GM21717 (cell line): ENCODE results near the gene LRRC7.

Source experiments
- ATAC-seq: cut with Tn5 transposase; IDR thresholded peaks from one replicate; pipeline ENCODE4 v1.9.1; 2021; ENCODE audit warnings: mild to moderate bottlenecking, moderate library complexity; ENCODE audit not compliant: unreplicated experiment

The LRRC7 gene

DNA sequence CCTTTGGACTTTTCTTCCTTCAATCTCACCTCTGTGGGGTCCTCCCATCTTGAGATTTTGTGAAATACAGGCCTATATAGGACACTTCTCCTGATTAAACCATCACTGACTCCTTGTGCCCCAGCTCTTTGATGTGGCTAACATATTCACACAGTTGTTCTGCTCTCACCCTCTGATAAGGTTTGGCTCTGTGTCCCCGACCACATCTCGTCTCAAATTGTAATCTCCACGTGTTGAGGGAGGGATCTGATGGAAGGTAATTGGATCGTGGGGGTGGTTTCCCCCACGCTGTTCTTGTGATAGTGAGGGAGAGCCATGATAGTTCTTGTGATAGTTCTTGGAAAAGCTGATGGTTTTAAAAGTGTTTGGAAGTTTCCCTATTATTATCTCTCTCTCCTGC is 19.7 kb downstream of the LRRC7 start:
- ATAC-seq: no peak

DNA sequence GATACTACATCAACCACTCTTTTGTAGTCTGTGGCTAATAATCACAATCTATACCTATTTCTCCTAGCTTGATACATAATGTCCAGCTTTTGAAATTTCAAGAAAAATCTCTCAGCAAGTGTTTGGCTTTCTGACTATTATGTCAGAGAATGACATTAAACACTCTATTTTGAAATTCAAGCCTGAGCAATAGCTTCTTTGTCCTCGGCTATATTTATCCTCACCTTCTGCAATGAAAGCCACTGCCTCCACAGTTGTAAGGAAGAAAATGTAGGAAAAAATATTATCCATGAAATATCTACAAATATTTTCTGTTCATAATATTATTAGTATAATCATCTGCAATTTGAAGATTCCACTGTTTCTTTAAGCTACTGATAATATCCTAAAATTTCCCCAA is 22.1 kb downstream of the LRRC7 start:
- ATAC-seq: no peak

DNA sequence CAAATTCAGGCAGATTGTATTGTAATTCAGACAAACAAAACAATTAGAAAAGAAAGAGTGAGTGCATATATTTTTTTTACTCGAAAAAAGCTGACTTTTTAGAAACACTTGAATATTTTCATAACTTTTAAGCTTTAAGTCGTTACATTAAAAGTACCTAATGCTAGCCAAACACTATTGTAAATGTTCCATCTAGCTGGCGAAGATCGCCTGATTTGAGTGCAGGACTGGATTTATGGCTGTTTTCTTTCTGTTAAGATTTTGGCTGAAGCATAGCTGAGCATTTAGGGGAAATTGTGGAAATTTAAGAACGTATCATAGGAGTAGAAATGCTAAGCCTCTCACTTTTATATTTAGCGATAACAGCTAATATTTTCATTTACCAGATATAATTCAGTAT is 24.6 kb downstream of the LRRC7 start:
- no peak for ATAC-seq

DNA sequence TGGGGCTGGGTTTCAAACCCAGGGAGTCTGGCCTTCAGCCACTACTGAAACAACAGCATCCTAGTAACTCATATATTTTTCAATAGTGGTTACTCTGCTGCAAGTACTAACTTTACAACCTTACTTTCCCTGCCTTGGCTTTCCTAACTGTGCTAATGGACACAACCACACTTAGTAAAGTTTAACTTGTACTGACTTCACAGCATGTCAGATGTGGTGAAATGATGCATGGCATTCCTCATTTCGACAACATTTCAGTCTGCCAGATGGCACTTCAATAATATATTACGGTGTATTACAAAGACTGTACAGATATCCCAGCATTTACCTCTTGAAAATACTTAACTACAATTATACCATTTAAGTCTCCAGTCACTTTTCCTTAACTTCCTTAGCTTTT is 27.8 kb downstream of the LRRC7 start:
- no peak for ATAC-seq

DNA sequence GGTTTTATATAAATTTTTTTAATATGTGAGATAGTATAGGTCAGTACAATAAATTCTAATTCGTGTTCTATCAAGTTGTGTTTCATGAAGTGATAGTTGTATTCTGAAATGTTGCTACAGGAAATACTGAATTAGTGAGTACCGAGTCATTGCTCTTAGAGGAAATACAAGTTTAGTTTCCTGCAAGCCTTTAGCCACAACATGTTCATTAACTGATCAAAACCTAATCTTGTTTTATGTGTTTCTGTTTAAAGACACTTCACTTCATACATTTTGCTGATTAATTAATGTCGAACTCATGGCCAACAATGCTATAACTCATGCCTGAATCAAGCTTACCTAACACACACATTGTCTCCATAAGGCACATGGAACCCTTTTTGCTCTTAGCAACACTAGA is 43.6 kb downstream of the LRRC7 start:
- no peak for ATAC-seq

DNA sequence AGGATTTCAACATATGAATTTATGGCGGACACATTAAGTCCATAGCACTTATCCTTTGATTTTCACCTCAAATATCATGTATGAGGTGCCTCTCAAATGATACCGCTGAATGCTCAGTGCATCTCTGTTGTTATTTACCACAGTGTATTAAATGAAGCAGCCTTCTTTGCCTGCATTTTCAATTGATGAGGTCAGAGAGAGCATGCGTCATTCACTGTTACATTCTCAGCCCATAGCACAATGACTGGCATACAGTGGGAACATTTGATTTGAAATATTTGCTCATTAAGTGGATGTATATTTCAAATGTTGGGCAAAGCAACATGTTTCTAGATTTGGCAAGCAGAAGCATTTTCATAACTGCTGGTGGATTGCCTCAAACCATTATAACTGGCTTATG is 45.7 kb downstream of the LRRC7 start:
- ATAC-seq: no peak

DNA sequence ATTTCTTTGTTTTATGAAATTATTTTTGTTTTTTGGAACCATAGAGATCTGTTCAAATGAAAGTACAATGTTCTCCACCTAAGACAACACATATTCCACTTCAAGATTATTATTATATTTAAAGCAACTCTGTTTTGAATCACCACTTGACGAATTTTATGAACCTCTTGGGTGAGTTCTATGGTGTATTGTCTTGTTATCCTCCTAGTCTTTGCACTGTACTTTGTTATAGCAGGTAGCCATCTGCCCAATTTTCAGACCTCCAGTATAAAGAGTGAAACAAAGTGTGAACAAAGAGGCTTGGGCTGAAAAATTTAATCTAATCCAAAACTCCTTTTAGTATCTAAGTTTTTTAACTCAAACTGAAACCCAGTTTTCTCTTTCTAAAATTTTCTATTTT is 71.0 kb downstream of the LRRC7 start:
- ATAC-seq: no peak

DNA sequence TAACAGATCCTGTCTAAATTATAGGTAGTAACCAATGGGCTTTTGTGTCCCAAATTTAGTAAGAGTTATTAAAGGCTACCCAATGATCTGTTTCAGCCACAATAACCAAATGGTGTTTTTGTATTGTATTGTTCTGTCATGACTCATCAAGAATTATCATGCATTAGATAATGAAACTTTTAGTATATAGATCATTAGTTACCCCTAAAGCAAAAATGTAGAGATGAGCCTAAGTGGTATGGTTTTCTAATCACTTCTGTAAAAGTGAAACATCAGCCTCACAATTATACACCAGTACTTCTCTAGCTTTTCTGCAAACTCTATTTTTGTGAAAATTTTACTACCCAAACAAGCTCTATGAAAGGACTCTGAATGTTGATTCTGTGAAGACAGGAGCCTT is 71.4 kb downstream of the LRRC7 start:
- no peak for ATAC-seq

DNA sequence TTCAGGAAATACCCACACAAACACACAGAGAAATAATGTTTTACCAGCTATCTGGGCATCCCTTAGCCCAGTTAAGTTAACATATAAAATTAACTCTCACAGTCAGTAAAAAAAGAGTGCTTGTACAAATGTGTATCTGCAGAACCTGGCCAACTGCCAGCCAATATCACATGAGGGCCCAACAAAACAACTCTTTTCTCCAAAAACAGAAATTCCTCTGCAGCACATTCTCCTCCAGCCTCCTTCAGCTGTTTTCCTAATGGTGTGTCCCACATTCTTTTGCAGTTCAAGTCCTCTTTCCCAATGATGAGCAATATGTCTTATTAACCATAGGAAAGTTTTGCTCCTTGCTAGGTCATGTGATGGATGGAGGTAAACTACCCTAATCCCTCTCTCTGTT is 75.5 kb downstream of the LRRC7 start:
- ATAC-seq: no peak

DNA sequence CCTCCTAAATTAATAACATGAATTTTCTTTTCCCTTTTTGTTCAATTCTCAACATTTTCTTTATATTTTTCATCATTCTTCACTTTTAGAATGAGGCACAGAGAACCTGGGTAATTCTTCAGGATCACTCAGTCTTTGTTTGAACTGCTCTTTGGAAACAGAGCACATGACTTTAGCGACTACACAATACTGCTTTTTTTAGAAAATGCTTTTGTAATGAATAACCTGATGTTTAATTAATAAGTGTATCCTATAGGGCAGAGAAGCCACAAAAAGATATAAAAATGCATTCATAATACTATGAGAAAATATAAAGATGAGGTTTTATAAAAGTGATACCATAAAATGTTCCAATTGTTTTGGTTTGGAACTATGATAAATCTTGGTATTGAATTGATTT is 77.8 kb downstream of the LRRC7 start:
- no peak for ATAC-seq

DNA sequence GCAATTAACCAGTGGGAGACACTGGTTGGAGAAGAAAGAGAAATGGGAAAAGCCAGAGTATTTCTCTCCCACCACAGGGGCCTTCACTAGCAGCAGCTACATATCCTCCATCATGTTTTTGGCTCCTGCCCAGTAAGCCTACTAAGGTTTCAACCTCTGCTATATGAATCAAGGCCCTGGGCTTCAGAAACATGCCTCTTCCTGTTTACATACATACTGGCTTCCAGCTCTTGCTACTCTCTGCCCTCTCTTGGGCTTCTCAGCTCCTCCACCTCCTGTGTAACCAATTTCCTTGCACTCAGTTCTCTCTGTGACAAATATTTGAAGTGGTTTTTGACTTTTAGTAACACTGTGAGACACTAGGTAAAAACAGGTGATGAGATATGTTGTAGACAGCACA is 80.8 kb downstream of the LRRC7 start:
- ATAC-seq: no peak

DNA sequence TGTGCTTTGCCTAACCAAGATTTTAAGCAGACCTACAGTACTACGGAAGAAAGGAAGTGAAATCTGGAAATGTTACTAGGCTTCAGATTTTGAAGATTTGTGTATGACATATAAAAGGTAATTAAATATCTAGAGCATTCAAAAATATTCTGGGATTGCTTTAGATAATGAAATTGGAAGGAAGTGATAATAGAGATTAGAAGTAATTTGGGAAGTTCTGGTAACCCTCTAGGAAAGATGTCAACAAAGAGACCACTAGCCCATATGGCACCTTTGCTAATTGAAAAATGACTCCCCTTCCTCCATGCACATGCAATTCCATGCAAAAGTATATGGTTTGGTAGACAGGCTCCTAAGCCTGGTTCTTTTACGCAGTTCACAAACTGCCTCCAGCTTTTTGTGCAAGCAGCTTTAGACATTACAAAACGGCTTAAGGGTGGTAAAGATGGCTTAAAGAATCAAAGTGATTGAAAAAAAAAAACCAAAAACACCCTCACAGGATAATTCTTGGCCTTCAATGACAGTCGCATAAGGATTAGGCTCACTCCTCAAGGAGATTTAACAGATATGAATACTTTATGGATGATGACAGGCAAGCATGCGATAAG is 81.8 kb downstream of the LRRC7 start:
- no peak for ATAC-seq

DNA sequence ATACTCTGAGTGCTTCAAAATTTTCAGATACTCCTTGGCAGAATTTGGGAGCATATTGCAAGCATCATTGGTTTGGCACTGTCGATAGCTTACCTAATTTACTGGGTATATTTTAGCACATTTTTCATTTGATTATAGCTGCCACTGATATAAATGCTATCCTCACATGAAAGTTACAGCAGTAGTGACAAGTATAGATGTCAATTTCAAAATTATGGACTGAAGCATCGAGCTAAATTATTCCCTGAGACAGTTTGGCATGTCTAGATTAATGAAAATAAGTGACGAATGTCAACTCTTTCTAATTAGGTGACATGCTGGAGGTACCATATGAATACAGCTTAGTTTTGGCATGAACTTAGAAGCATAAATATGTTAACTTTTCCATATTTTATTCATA is 83.1 kb downstream of the LRRC7 start:
- ATAC-seq: no peak

DNA sequence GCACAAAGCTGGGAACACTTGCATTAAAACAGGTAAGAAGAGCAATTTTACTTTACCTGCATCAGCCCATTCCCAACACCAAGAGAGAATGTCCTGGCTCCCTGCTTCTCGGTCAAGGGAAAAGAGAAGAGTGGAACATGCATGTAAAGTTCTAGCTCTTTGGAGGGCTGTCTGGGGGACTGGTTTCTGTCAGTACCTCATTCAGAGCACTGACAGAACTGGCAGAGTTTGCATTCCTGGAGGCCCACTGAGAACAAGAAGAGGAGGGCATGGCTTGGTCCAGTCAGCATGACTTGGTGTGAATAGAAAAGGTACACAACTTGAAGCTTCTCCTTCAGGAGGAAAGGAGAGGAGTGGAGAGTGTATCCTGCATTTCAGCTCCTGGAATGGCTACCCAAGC is 83.9 kb downstream of the LRRC7 start:
- ATAC-seq: no peak

DNA sequence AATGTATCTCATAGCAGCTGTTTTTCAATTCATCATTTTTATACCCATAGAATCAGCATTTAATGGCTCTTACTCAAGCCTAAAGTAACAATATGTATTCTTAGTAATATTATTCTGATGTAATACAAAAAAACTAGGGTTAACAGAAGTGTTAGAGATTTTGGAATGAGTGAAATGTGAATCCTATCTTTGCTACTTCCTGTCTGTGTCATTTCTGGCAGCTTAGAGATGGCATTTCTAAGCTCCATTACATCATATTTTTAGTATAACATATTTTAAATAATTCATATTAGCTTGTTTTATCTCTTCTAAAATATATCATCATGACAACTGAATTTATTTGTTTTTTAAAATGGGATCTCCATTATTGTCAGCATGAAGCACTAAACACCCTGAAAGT is 90.2 kb downstream of the LRRC7 start:
- no peak for ATAC-seq

DNA sequence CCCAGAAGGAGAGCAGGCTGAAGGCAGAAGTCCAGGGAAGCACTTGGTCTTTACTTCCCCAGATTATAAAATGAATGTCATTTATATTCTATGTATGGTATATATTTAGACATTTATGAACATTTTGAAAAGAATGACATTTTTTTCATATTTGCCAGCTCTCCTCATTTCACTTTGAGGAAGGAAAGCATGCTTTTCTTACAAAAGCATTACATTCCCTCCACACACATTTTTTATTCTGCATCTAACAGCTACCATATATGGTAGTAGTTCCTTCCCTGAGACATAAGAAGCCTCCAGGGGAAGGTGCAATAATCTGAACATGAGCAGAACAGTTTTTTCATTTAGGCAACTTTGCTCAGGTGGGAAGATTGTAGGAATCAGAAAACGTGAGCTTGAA is 94.0 kb downstream of the LRRC7 start:
- no peak for ATAC-seq

DNA sequence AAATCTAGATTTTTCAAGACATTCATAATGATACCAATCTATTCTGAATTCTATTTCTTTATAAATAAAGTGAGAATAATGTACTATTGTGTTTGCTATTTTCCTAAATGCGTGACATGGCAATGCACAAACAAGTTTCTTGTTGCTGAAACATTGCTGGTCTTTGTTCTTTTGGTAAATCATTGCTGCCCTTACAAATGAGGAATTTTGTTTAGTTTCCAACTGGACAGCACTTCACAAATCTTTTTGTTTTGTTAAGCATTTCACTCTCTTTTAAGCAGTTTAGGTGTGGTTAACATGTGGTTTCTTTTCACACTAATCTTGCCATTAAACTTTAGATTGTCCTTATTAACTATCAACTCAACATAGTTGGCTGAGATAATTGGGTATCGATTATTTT is 94.6 kb downstream of the LRRC7 start:
- no peak for ATAC-seq

DNA sequence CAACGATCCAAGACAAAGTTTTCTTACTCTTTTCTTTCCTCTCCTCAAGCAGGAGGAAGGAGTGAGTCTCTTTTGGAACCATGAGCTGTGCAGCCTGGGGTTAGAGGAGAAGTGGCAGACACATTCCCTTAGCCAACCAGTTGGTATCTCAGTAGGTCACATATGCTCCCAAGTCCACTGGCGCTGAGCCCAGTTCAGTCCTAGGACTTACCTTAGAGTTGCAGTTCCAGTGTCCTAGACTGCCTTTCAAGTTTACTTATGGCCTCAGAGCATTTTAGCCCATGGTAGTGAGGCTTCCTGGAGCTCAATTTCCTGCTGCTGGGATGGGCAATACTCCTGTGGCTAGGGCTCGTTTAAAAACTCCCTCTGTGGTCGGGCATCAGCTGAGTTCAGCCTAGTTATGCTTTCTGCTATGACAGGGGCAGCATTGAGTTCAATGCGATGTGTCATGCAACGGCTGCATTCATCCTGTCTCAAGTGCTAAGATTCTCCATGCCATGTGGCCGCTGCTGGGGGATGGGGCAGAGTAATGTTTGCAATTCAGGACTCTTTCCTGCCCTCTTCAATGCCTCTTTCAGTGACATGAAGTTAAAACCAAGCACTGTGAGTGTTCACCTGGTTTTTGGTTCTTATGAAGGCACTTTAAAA is 103.8 kb downstream of the LRRC7 start:
- ATAC-seq: no peak

DNA sequence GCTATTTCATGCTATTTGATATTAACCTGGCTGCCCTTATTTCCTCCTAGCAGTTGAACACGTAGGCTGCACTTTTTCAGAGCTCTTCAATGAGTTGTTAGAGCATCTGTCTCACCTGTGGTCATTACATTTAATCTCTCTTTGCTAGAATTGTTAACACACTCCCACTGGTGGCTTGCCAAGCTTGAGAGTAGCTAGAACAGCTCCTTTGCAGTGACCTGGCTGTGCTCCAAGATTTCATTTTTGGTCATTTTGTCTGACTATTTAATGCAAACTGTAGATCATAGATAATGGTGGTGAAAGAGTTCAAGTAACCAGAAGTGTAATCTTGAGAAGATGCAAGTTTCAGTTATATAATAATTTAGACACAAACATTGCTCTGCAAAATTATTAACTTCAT is 105.6 kb downstream of the LRRC7 start:
- ATAC-seq: no peak

DNA sequence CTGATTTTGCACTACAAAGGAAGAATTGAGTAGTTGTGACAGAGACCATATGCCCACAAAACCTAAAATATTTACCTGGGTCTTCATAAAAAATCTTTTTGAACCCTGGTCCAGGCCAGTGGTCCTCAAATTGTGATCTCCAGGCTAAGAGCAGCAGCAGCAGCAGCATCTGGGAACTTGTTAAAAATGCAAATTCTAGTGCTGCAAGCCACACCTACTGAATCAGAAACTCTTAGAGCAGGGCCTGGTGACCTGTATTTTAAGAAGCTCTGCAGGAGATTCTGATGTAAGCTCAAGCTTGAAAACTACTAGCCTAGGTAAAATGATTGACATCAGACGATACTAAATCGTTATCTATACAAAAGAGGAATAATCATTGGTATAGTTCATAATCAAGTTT is 112.2 kb downstream of the LRRC7 start:
- no peak for ATAC-seq

DNA sequence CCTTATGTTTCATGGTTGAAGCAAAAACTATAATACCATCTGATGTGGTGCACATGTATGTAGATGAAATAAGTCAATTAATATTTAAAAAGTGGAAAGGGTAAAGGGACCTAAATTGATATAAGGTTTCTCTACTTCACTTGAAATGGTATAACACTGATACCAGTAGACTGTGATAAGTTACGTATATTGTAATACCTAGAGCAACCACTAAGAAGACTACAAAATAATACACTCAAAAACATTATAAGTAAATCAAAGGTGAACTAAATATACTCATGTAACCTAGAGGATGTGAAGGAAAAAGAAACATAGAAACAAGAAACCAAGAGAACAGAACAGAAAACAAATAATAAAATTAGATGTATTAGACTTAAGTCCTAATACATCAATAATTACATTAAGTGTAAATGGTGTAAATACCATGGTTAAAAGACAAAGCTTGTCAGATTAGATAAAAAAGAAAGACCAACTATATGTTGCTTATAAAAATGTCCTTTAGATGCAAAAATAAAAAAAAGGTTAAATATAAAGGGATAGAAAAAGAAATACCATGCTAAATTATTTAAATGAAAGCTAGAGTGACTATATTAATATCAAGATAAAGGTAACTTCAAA is 118.8 kb downstream of the LRRC7 start:
- no peak for ATAC-seq

DNA sequence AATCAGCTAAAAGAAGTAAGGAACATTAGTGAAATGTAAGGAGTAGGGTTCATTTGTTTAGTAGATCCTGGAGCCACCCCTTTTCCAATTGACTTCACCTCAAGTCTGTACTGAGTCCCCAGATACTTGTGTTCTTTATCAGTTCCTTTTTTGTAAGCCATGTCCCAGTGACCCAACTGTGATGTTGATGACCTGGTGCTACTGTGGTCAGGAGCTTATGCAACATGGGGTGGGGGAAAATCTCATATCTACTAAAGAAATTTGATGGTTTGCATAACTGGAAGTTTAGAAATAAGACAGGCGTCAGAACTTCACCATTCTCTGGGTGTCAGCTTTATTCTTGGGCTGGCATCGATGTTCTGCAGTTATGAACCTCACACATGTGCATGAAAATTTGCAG is 120.5 kb downstream of the LRRC7 start:
- no peak for ATAC-seq

DNA sequence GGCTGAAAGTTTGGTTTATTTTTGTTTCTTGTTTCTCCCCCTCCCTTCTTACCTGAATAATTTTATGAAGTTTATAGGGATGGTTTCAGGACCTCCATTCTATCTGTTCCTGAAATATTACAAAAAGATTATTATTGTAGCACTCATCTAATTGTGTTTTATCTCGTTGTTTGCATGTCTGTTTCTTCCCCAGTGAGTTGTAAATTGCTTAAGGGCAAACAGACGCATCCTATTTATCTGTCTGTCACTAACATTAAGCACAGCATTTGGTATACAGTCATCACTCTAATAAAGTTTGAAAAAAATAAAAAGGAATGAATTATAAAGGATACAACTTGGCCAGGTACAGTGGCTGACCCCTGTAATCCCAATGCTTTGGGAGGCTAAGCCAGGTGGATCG is 123.5 kb downstream of the LRRC7 start:
- no peak for ATAC-seq
